MV-4-11 (cell line): Measurements from ENCODE around the gene MAST4.
A peak's percentile ranks its signal among the peaks of the same experiment; 100 is the strongest.

Experiments used
- DNase-seq: peaks from one replicate; lab custom pipeline; 2025; lab: John Stamatoyannopoulos, UW

The MAST4 gene

GRCh38 chr5:67214036-67214435 lies 617.8 kb downstream of the MAST4 start:
- DNase-seq, result no peak

GRCh38 chr5:67214707-67215447 lies 618.7 kb downstream of the MAST4 start:
- no peak for DNase-seq

GRCh38 chr5:67215519-67216471 lies 619.6 kb downstream of the MAST4 start:
- DNase-seq, result peak; percentile 96

GRCh38 chr5:67216564-67216963 lies 620.4 kb downstream of the MAST4 start:
- DNase-seq, result no peak
